NCI-H2107 (cell line): ENCODE data around the gene PPA2.
A peak's percentile ranks its signal among the peaks of the same experiment; 100 is the strongest.
"Not testable (repeated sequence)": the region's sequence is repeated elsewhere in the genome, so short reads cannot be mapped to it uniquely, and the experiment has no call there.

Experiments
- DNase-seq: peaks from one replicate; lab custom pipeline; 2025; lab: John Stamatoyannopoulos, UW

The PPA2 gene

DNA sequence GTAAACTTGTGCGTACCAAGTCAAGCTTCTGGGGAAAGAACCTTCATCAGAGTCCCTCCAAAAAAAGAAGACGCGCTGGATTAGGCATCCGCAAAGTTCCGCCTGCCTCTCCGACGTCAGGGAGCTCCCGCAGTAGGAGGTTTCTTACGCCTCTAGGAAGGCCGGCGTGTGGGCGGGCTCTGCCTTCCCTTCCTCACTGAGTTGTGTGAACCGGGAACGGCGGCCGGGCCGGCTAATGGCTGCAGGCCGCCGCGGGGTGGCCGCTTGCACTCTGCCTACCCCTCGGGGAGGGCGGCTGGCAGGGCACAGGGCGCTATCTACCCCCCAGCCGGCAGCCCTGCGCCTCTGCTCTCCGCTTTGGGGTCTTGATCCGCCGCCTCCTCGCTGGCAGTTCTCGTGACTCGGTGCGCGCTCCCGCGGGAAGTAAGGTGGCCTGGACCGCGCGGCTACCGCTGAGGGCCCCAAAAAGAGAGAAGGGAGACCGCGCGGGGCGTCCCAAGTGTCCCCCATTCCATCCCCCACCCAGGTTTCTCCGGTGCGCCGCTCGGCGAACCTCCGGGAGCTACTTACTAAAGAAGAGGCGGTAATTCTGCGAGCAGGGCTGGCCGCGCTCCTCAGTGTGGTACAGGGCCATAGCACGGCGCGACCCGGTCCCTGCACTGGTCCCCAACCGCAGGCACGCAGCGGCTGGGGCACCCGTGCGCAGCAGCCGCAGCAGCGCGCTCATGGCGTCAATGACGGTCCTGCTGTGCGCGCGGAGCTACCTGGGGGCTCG is at the start of gene PPA2:
TSS of gene PPA2 (minus strand) at position 739 of the 775 bp plus-strand sequence. CDS start at position 727, 12 bp downstream.
- peak; percentile 29 for DNase-seq

DNA sequence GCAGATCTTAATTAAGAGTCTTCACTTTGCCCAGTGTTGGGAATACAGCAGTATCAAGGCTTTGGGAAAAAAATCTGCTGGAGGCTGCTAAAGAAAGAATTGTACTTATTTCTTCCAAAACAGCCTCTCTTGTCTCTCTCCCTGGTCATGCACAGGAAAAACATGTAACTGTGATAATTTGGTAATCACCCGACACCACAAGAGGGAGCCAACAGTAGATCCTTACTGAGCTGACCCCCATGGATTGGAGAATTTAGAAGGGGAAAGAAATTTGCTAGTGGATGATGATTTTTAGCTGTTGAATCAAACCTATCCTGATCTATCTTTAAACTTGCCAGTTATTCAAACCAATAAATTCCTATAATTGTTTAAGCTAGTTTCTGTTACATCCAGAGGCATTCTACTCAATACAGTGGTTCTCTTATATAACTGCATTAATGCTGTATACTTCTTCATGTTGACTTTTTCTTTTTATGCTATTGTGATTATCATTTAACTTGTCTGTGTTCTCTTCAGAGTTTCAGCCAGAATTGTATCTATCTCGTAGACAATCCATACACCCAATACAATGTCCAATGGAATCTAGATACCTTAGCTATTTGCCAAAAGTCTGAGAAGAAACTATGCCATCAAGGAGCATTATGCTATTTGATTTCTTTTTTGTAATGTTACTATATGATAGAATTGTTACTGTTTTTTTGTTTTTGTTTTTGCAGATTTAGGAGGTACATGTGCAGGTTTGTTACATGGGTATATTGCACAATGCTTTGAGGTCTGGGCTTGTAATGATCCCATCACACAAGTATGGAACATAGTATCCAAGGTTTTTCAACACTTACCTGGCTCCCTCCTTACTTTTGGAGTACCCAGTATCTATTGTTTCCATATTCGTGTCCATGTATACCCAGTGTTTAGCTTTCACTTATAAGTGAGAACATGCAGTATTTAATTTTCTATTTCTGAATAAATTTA is 47.2 kb upstream of the PPA2 start:
- no peak for DNase-seq

DNA sequence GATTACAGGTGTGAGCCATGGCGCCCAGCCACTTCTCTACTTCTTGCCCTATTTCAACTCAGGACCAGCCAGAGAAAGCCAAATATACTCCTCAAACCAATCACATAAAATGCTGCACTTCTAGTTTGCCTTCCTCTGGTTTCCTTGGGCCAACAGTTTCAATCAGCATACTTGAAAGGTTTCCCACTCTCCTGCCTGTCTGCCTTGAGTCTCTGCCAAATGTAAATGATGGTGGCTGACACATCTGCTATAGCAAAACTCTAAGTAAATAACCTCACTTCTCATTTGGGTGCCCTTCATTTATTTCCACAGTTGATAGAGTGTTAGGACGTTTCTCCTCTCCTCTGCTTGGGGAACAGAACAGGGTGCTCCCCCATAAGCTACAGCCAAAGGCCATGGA is 36.4 kb upstream of the PPA2 start:
- no peak for DNase-seq

DNA sequence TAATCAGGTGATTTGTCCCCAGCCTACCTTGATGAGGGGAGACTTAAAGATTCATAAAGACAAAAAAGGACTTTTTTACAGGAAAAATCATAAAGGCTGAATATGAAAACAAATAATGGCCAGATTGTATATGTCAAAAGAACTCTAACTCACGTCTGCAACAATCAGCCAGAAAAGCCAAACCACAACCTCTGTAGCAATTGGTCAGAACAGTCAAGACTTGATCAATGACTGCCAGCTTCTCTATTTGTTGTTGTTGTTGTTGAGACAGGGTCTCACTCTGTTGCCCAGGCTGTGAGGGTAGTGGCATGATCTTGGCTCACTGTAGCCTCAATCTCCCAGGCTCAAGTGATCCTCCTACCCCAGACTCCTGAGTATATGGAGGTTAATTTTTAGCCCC is 35.9 kb upstream of the PPA2 start:
- no peak for DNase-seq

DNA sequence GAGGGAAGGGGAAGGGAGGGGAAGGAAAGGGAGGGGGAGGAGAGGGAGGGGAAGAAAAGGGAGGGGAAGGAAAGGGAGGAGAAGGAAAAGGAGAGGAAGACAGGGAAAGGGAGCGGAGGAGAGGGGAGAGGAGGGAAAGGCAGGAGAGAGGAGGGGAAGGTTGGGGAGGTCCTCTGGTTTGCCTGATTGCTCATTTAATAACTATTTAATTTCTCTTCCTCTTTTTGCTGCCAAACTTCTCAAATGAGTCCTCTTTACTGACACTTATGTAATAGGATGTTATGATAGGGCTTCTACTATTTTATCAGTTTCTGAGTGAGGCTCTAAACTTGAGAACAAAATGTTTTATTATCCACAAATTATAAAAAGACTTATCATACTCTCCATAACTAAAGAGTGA is 35.4 kb upstream of the PPA2 start:
- no peak for DNase-seq

DNA sequence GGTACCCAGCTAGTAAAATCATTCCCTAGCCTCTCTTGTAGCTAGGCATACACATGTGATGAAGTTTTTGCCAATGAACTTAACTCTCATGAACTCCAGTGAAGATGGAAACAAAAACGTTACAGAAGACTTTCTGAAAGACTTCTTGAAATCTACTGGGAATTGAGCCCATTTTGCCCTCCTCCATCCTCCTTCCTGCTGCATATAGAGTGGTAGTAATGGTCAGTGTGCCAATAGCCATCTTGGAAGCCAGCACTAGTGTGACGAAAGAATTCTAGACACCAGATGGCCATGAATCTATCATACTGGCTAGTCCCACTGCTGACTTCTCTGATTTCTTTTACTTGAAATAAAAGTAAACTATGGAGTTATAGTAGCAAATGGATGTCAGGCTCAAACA is 30.9 kb upstream of the PPA2 start:
- DNase-seq: no peak

DNA sequence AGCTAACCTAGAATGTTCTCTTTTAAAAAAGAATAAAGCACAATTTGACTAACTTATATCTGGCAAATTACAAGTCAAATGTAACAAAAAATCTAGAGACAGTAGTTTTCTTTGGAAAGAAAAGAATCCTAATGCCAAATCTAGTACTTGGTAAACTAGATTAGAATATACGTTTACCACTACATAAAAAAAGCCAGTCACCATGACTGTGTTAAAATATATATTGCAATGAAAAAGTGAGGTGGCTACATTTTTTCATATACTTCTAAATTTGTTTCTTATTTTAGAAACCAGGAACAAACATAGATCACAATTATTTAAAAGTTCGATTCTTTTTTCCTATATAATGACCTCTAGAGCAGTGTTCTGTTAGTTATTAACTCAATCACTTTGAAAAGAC is 29.6 kb upstream of the PPA2 start:
- DNase-seq: no peak

DNA sequence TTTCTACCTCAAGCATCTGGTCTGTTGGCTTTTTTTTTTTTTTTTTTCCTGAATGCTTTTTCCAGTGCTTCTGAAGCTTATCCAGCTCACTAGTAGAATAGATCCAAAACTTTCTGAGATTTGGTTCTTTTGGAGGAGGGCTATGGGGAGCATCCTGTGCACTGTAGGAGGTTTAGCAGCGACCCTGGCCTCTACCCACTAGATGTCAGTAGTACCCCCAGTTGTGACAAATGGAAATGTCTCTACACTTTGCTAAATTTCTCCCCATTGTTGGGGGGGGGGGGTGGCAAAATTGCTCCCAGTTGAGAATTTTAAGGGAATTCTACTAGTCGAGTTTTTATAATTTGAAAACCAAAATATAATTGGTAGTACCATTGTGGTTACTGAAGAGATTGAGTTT is 23.0 kb upstream of the PPA2 start:
- no peak for DNase-seq

DNA sequence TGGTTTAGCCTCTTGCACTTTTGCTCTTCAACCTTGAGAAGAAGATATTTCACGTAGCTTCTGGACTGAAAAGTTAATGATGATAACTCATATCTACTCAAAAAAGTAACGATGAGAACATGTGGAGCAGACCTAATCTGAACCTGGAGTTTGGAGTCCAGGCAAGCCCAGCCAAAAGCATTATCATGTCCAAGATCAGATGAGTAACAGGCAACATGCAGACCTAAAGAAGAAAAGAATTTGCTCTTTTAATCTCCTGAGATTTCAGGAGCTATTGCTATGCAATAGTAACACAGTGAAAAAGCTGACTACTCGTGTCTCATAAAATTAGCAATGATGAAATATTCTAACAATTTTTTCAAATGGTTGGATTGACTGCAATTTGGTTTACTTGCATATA is 21.8 kb upstream of the PPA2 start:
- no peak for DNase-seq

DNA sequence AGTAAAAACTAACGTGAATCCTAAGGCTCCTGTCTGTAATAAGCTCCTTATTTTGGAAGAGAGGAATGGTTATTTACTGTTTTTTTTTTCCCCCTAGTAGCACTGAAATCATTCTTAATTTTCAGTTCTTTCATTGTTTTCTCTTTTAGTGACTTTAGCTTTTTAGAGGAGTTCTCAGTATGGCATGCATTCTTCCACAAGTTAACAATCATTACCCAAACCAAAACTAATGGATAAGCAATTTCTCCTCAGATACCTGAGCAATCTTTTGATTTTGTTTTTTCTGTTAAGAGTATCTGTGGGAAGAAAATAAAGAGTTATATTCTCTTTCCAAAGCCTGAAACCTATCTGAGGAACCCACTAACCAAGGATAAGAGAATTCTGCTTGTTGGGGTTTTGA is 16.7 kb upstream of the PPA2 start:
- DNase-seq: no peak

DNA sequence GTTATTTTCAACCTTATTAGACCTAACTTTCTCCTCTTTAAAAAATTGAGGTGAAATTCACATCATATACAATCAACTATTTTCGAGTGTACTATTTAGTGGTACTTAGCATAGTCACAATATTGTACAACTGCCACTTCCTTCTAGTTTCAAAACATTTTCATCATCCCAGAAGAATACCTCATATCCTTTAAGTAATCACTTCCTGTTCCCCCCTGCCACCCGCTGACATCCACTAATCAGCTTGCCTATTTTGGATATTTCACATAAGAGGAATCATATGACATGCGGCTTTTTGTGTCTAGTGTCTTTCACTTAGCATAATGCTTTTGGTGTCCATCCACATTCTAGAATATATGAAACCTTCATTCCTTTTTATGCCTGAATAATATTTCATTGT is 10.0 kb upstream of the PPA2 start:
- no peak for DNase-seq

DNA sequence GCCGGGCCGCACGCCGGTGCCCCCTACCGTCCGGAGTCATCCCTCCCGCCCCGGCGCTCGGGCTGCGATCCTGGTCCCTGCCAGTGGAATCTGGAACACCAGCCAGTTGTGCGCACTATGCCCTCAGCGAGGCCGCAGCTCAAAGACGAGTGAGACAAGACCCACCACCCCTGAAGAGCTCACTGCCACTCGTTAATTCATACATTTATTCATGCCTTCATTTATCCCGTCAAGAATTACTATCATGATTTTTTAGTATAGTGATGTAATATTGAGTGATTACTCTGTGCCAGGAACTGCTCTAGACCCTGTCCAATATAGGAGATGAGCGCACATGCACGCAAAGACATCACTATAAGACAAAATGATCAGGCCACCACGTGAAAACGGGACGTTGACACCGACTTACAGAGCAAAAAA is 247 bp upstream of the PPA2 start:
- peak; percentile 72 for DNase-seq

DNA sequence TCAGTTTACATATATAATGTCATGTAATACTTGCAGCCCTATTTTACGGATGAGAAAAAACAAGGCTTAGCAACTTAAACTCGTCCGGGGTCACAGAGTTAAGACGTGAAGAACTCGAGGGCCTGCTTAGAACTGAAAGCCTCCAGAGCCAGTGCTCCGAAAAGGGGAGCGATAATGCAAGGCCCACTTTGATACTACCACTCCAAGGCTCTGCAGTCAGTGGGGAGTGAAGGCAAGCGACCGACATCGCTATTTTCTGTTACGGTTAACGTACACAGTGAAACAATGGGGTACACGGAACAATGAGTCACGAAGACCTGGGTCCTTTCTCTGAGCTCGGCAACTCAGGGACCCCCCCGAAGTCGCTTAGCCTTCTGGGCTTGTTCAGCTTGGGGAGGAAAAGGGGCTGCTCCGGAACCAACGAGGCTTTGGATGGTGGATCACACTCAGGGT is 965 bp downstream of the PPA2 start:
- DNase-seq: no peak

DNA sequence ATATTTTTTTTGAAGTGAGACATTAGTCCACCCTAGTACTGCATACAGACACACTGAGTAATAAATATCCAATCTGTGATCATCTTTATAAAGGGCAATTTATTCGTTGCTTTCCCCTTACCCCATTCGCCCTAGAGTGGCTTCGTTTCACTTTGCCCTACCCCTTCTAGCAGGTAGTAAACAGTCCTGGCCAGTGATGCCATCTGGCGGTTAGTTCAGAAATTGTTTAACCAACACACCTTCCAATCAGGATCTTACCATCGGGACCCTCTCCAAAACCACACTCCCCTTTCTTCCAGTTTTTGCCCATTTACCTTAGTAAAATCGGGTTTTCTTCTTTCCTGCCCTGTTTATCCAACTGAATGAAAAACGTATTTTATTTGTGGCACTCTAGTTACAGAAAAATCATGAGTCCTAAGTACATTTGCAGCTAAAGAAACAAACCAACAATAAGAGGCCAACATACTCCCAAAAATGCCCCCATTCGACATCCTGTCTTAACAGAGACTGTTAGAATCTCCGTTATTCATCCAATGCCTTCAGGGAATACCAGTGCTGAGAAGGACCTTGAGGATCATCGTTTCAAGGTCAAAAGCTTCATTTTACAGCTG is 2.2 kb downstream of the PPA2 start:
- DNase-seq: peak; percentile 43

DNA sequence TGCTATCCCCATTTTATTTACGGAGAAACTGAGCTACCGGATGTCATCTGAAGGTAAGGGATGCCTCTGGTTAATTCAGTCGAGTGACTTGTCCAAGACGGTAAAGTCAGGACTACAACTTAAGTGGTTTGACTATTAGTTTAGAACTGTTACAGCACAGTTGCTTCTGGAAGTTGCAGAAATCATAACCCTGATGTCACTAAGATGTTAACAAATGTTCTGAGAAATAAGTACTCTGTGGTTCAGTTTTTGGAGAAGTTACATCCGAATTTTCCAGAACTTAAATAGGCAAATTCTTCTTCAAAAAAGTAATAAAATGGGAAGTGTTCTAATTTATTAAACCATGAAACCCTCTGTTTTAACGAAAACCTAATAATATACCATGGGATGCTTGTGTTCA is 3.1 kb downstream of the PPA2 start:
- no peak for DNase-seq

DNA sequence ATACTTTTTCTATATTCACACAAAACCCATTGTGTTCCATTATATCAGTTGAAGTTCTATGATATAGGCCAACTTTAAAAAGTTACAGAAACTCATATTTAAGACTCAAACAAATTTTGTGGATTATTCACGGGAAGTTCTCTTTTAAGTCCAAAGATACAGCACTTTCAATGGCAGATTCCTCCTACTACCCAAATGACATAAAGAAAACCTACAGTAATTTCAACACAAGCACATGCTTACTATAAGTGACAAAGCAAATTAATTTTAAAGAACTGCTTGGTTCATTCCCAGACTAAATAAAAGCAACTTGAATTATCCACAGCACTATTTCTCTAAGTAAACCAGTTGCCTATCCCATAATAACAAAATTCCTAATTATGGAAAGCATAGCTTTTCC is 4.1 kb downstream of the PPA2 start:
- no peak for DNase-seq

DNA sequence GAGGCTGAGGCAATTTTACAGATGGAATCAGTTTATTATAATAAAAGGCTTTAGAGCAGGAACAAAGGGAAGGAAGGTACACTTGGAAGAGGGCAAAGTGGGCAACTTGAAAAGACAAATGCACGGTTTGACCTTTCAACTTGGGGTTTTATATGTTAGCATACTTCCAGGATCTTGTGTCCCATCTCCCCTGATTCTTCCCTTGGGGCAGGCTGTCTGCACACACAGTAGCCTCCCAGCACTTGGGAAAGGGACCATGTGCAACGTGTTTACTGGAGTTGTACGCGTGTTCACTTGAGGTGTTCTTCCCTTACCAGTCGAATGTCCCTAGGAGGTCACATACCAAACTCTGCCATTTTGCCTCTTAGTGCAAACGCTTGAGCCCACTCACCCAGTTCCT is 7.3 kb downstream of the PPA2 start:
- no peak for DNase-seq

DNA sequence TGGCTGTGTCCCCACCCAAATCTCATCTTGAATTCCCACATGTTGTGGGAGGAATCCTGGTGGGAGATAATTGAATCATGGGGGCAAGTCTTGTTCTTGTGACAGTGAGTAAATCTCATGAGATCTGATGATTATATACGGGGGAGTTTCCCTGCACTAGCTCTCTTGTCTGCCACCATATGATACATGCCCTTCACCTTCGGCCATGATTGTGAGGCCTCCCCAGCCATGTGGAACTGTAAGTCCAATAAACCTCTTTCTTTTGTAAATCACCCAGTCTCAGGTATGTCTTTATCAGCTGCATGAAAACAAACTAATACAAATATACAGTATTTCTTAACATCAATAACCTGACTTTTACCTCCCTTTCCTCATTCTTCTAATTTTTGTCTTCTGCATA is 9.3 kb downstream of the PPA2 start:
- DNase-seq: not testable (repeated sequence)

DNA sequence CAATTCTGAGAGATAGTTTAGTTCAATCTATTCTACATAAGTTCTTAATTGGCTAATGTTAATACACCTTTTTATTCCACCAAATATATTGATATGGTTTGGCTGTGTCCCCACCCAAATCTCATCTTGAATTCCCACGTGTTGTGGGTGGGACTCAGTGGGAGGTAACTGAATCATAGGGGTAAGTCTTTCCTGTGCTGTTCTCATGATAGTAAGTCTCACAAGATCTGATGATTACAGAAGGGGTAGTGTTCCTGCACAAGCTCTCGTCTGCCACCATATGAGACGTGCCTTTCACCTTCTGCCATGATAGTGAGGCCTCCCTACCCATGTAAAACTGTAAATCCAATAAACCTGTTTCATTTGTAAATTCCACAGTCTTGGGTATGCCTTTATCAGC is 11.3 kb downstream of the PPA2 start:
- DNase-seq: no peak

DNA sequence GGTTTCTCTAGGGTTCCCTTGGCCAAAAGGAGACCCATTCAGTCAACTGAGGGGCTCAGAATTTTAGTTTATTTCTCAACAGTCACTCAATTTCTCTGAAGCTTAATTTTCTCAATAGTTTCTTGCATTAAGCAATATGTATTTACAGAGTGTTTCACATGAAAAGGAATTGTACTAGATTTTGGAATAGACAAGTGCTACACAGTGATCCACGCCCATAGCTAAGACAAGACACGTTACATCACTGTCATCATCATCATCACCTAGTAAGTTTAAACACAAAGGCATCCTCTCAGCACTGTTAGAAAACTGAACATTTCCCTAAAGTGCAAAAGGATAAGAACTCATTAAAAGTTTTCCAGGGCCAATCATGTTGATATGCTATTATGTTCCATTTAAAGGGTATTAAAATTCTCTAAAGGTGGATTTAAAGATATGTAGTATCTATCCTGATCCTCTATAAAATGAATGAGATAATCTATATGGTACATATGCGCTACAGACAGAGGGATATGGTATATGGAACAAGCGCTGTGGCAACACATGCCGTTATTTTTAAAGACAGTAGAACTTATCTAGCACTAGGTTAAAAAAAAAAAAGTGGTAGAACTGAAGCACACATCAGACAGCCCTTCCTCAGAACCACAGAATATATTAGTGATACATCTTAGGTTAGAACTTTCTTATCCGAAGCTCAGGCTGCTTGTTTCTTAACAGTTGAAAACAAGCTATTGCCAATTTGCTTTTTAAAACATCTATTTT is 12.1 kb downstream of the PPA2 start:
- no peak for DNase-seq

DNA sequence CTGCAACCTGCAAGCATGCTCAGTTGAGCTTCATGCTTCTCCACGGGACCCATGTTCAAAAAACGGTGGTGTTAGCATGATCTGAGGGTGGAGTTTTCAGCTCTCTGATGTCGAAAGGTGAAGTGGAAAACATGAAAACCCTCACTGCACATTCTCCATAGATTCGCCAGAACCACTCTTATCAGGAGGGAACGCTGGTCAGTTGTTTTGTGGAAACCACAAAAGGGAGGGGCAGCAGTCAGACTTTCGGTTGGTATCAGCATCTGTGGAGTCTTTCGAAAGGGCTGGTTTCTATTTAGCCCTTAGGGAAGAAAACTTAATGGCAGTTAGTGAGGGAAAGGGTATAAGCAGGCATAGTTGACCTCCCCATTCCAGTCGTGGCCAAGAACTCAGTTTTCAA is 12.6 kb downstream of the PPA2 start:
- no peak for DNase-seq

DNA sequence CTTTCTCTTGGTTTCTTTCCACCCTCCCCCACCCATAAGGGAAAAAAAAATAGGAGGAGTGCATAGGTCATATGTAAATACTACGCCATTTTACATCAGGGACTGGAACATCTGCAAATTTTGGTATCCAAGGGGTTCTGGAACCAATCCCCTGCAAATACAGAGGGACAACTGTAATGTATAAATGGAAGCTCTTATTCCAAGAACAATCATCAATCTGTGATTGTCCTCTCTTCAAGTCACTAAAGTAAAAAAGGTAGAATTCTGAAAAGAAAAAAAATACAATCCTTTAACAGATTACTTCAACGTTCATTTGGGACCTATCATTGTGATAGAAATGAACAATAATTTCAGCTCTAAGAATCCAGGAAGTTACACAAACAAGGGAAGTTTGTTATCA is 13.6 kb downstream of the PPA2 start:
- DNase-seq: no peak
